NCI-H146 treated with DMSO at 0.1 percent for 48 hours (cell line): ENCODE data around the gene ZNF367.

ENCODE experiments used
- DNase-seq: peaks from one replicate; lab custom pipeline; 2025; ENCODE audit not compliant: unreplicated experiment; lab: John Stamatoyannopoulos, UW

The ZNF367 gene

GRCh38 chr9:96437454-96437853, 19.3 kb upstream of the ZNF367 start:
- DNase-seq: no peak

GRCh38 chr9:96436456-96437126, 18.4 kb upstream of the ZNF367 start:
- no peak for DNase-seq

- DNase-seq: no peak
These were observed 17.9 kb upstream of the ZNF367 start for GRCh38 chr9:96436063-96436455.

GRCh38 chr9:96435345-96435744, 17.2 kb upstream of the ZNF367 start:
- no peak for DNase-seq

GRCh38 chr9:96430377-96430776, 12.2 kb upstream of the ZNF367 start:
- DNase-seq: no peak

- no peak for DNase-seq
These were observed 11.6 kb upstream of the ZNF367 start for GRCh38 chr9:96429732-96430131.

DNA sequence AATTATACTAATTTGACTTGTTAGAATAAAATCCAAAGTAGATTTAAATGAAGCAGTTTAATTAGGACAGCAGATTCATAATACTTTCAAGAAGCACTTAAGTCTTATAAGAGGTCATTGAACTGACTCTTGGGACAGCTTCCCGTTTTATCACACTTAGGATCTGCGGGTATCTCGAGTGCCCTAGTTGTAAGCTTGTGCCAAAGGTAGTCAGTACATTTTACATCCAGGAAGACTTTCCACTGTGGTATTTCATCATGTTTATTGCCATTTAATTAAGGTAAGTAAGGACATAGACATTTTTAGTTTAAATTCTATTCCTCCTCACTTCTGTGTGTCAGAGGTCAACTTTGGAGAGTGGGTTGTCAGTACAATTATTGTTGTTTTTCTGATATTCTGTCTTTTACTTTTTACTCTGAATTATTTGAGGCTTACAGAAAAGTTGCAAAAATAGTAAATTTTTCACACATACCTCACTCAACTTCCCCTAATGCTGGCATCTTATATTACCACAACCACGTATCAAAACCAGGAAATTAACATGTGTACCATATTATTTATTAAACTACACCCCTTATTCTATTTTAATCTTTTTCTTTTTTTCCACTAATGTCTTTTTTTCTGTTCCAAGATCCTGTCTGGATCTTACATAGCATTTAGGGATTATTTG, 7.5 kb upstream of the ZNF367 start:
- no peak for DNase-seq

GRCh38 chr9:96423985-96424336, 5.8 kb upstream of the ZNF367 start:
- DNase-seq: no peak

GRCh38 chr9:96423322-96423984, 5.3 kb upstream of the ZNF367 start:
- no peak for DNase-seq

DNA sequence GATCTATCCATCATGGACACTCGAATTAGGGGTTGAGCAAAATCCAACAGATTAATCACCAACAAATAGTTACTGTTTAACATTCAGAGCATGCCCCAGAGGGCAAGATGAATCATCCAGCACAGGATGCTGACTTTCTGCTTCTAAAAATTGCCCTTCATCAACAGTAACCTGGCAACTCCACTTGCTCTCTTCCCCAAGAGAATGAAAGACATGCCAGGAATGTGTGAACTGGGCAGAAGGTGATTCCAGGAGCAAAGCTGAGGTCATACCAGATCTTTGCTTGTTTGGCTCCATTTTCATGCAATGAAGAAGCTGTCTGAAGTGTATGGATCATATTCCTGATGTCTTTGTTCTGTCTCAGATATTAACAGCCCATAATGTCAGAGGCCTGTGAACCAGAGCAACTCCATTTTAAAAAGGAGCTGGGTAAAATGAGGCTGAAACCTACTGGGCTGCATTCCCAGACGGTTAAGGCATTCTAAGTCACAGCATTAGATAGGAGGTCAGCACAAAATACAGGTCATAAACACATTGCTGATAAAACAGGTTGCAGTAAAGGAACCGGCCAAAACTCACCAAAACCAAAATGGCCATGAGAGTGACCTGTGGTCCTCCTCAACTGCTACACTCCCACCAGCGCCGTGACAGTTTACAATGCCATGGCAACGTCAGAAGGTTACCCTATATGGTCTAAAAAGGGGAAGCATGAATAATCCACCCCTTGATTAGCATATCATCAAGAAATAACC, 2.5 kb upstream of the ZNF367 start:
- DNase-seq: peak; percentile 10

GRCh38 chr9:96419691-96419969, 1.5 kb upstream of the ZNF367 start:
- no peak for DNase-seq

DNA sequence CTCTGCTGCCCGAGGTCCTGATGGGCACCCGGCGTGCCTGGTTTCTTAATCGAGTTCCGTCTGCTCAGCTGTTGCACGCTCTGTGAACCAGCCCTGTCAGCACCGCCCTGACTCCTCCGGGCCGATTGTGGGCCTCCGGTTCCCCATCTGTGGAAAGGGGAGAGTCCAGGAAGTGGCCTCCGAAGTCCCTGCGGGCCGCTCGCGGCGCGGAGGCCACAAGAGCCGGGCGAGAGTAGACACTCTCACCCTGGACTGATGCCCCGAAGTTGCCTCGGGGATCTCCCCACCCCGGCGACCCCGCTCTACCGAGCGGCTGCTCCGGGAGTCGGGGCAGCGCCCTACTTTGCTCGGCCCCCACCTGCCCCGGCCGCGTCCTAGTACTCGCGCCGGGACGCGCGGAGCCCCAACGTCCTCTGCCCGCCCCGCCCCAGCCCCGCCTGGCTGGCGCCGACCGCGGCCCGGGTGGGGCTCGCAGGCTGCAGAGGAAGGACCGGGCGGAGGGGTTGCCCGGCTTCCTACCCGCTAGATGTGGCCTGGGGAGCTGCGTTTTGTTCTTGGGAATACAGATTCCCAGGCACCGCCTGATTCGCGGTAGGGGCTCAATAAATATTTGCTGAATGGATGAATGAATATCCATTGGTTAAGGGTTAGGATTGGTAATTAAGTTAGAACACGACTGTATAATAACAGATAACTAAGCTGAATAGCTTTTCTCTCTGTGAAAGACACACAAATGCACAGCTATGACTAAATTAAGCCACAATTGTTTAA, 935 bp upstream of the ZNF367 start:
- DNase-seq: peak; percentile 53

DNA sequence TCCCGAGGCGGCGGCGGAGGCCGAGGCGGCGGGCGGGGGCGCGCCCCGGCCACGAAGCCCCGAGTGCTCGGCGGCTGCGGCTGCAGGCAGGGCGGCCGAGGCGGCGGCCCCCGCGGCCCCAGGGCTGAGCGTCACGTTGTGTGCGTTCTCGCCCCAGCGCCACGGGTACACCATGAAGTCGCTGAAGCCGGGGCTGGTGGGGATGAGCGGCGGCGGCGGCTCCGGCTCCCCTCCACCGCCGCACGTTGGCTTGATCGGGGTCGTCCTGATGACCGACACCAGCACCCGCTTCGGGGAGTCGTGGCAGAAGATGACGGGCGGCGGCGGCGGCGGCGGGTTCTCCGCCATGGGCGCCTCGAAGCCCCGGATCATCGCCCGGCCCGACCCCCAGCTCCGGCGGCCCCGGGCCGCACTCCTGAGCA, 498 bp downstream of the ZNF367 start:
- no peak for DNase-seq

GRCh38 chr9:96417051-96417586, 1.1 kb downstream of the ZNF367 start:
- DNase-seq: peak; percentile 42

GRCh38 chr9:96413302-96414221, 4.6 kb downstream of the ZNF367 start:
- DNase-seq: no peak

DNA sequence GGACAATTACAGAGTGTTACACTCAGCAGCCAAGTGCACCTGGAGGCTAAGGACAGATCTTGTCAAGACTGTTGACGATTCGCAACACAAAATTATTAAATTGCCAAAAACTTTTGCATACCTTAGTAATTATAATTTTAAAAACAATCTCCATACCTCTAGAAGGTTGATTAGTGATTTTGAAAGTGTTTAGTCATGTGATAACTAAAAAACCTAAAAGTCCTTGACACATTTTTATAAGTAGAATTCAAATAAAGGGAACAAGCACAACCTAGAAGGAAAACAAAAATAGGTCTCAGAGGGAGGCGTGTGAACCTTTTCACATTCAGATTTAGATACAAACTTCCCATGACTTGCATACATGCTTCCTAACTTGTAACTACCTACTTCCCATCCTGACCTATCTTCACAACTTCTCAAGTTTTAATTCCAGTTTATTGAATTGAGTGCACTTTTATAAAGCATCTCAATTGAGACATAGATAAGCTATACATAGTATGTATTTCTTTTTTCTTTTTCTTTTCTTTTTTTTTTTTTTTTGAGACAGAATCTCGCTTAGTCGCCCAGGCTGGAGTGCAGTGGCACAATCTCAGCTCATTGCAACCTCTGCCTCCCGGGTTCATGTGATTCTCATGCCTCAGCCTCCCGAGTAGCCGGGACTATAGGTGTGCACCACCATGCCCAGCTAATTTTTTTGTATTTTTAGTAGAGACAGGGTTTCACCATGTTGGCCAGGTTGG, 5.8 kb downstream of the ZNF367 start:
- no peak for DNase-seq

DNA sequence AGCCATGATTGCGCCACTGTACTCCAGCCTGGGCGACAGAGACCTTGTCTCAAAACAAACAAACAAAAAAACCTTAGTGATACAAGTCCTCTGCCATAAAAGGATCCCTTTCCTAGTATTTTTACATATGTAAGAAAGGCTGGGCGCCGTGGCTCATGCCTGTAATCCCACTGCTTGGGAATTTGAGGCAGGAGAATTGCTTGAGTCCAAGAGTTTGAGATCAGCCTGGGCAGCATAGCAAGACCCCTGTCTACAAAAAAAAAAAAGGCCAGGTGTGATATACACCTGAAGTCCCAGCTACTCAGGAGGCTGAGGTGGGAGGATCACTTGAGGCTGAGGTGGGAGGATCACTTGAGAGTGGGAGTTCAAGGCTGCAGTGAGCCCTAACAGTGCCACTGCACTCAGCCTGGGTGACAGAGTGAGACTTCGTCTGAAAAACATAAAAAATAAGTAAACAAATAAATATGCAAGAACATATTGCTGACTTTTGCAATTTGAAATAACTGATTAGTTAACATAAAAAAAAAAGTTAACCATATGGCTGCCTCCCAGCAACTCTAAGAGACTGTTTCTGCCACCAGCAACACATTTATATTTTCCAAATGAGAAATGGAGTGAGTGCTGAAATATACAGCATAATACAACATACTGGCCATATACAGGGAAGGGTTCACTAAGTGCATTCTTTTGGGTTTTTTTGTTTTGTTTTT, 6.9 kb downstream of the ZNF367 start:
- no peak for DNase-seq

DNA sequence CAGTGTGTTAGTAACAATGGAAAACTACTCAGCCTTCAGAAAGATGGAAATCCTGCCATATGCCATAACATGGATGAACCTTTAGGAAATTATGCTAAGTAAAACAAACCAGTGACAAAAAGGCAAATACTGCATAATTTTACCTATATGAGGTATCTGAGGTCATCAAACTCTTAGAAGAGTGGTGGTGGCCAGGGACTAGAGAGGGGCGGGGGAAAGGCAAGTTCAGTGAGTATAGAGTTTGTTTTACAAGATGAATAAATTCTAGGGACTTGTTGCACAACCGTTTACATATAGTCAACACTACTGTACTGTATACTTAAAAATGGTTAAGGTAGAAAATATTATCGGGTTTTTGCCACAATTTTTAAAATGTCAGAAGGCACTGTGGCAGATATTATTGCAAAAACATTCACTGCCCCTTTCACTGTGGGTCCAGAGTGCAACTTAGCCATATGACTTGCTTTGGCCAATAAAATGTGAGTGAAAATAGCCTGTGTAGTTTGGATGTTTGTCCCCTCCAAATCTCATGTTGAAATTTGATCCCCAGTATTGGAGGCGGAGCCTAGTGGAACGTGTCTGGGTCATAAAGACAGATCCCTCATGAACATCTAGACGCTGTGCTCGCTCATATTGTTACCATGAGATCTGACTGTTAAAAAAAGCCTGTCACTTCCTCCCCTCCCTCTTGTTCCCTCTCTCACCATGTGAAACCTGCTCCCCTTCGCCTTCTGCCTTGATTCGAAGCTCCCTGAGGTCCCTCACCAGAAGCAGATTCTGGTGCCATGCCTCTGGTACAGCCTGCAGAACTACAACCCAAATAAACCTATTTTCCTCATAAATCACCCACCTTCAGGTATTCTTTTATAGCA, 9.5 kb downstream of the ZNF367 start:
- DNase-seq: no peak
